OCI-M1 (cell line): ENCODE measurements around the gene LHPP.
A peak's percentile ranks its signal among the peaks of the same experiment; 100 is the strongest.

ENCODE experiments used
- DNase-seq: peaks from one replicate; lab custom pipeline; 2025; lab: John Stamatoyannopoulos, UW

LHPP gene

DNA sequence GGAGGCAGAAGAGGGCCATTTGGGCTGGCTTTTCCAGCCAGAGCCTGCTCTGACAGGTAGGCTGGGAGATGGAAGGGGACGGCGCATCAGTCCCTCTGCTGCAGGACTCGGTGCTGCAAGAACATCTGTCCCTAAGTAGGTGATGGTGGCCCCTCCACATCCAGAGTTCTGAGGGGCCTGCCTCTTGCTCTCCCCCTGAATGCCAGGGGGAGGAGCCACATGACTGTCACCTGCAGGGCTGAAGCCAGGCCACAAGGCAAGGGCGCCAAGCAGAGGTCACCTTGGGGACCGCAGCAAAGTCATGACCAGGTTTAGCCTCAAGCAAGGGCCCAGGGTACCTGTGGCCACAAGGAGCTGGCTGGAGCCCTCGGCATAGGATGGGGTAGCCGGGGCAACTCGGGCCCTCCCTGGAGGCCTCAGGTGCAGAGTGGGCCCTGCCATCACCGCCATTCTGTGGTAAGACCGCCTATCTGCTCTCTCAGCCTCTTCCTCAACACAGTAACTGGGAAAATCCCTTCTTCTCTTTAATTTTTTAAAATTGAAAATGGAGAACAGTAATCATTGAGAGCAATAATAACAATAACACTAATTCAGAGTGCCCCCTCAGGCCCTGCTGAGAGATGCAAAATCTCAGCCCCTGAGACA is 183.3 kb downstream of the LHPP start:
- no peak for DNase-seq

DNA sequence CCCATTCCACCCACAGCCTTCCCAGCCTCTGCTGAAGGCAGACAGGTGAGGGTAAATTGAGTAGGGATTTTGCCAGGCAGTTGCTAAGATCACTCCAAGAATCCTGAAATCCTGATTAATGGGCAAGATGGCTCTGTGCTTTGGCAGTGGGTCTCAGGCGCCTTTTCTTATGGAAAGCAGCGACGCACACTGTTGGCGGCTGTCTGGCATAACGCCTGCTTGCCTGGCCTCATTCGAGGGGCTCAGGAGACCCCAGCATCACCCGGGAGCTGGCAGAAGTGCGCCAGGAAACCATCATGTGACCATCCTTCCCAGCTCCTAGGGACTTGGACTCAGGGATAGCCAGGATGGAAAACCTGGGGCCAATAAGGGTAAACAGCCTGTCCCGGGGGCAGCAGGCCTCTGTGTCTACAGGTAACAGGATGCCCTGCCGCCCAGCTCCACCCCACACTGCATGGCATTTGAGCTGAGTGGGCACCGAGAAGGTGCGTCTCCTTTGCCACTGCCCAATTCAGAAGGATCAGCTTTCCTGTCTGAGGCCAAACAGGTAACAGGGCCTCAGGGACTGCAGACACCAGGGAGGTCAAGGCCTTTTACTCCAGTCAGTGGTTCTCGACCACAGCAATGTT is 184.0 kb downstream of the LHPP start:
- DNase-seq: no peak

DNA sequence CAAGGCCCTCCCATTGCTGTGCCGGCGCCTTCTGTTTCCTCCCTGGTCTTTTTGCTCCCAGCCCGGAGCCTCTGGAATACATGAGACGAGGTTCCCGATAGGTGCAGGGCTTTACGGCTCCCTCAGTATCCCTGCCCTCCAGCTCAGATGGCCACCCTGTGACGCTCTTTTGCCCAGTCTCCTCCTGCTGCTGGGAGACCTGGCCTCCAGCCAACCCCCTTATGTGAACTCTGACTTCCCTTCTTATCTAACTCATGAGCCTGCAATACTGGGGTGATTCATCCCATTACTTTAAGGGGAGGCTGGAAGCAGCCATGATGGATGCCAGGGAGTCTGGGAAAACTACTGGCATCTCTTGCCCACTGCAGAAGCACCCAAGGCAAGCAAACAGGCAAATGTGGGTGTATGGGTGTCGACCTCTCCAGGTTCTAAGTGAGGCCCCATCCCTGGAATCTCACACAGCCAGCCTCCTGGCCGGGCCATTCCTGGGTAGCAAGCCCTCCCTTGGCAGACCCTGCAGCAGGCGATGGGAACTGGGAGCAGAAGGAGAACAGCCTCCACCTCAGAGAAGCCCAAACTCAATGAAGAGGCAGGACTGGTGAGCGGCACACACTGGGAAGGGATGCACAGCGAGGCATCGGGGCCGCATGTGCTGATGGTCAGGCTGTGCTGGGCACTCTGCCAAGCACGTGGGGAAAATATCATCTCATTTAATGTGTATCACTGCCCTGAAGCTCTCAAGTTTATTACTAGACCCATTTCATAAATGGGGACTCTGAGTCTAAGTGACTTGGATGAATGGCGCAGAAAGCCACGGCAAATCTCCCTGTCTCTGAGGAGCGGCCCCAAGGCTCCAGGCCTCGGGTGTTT is 185.1 kb downstream of the LHPP start:
- peak; percentile 21 for DNase-seq

DNA sequence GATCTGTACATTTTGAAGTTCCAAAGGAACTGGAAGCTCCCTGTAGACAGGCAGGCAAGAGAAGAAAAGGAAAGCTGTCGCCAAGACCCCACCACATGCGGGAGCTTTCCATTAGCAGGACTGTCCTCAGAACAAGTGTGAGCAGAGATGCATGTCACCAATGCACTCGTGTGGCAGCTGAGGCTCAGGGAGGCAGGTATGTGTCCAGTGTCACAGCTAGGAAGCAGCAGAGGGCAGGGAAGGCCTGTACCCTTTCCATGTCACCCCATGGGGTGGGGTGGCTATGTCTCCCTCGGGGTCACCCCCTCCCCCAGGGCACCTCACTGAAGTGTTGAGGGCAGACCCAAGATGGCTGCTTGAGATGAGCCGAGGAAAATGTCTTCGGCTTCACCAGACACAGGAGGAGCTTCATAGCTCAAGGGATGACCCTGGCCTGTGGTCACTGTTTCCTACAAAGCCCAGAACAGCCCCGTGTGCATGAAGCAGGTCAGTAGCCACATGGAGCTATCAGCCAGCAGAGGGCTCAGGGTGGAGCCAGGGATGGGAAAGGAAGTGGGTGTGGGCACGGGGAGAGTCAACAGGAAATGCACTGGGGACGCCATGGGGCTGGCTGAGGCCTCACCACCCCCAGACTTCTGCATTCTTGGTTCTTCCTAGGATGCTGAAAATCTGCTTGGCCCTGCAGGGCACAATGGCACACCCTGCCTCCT is 186.0 kb downstream of the LHPP start:
- peak; percentile 93 for DNase-seq

DNA sequence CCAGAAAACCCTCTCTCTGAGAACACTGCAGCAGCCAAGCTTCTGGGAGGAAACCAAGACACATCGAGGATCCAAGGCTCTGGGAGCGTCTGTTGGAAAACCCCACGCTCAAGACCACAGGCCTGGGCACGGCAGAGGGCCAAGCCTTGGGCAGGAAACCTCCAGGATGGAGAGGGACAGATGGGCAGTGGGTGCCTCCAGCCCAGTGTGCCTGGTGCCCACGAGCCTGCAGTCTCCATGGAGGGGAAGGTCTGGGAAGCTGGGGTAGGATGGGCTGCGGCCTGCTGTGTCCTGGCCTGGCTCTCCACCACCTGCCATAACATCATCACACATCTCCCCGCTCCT is 186.5 kb downstream of the LHPP start:
- DNase-seq: no peak

DNA sequence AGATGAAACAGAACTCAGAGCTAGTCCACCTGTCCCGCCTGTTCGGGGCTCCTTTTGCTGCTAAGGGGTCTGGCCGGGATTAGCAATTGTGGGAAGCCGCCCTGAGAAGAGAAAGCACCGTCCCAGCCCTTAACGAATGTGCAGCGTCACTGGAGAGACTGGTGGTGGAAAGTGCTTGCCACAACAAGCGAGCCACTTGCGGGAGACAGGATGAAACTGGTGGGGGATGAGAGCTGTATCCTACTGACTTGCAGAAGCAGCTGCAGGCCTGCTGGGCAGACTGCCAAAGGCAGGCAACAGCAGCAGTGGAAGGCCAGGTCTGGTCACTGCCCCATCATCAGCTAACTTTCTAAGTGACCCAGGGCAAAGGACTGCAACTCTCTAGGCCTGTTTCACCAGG is 187.1 kb downstream of the LHPP start:
- peak; percentile 89 for DNase-seq

DNA sequence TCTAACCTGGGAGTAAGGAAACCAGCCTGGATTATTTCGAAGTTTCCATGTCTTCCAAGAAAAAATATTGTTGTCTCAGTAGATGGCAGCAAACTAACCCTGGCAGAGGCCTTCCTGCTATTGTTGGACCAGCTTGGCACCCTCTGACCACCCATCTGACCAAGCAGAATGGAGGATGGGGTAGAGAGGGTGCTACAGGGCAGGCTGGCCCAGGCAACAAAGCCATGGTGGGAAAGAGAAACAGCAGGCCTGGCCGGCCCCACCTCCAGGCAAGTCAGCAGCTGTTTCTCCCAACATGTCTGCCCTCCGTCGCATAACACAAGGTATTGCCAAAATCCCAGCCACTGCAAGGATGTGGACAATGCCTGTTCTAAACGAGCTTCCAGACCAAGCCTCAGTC is 187.6 kb downstream of the LHPP start:
- DNase-seq: no peak

DNA sequence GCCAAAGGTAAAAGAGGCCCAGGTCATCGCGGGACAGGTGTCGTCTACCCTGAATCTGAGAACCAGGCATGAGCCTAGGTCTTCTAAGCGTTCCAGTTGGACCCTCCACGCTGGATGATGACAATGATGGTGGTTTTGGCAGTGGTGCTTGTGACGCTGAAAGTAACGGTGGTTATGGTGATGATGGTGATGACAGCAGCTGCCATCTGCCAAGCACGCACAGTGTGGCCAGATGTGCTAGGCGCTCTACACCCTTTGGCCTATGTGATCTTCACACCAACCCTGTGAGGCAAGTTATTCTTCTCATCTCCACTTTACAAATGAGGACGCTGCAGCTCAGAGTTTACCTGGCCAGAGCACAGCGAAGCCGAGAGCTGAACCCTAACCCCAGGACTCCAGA is 188.6 kb downstream of the LHPP start:
- no peak for DNase-seq

DNA sequence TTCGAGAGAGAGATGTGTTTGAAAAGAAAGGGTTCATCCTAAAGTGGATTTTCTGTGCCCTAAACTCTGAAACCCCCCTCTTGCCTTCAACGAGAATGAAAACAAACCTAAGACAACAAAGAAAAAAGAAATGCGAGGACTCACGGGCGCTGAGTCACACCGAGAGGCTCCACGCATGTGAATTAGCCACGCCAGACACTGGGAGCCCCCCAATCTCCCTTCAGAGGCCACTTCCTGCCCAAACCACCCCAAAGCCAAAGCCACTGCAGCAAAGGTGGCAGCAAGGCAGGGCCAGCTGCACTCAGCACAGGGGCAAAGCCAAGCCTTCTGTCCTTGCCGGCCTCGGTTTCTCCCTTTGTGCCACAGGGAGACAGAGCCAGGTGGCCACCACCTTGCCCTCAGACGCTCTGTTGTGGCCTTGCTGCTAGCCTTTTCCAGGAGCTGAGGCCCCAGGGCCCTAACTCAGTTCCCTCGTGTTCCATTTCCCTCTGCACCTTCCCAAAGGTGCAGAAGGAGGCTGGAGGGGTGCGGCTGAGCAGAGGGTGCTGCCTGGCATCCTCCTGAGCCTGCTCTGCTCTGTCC is 189.3 kb downstream of the LHPP start:
- DNase-seq: no peak

DNA sequence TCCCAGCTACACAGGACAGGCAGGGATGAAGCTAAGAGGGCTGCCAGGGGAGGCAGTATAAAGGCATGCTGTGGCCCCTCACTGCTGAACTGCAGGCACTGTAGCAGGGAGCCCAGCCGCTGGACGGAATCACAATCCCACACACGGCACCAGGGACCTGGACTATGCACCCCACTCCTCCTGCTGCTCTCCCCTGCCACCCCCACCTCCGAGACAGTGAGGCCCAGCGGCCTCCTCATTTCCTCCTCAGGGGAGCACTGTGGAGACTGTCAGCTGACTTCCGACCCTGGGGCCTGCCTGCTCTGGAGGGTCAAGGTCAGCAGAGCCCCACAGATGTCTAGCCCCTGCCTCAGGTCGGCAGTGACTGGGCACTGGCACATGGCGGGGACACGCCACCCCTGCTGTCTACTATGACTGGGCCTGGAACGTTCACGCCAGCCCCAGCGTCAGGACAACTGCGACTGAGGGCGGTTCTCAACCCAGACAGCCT is 189.8 kb downstream of the LHPP start:
- DNase-seq: no peak

DNA sequence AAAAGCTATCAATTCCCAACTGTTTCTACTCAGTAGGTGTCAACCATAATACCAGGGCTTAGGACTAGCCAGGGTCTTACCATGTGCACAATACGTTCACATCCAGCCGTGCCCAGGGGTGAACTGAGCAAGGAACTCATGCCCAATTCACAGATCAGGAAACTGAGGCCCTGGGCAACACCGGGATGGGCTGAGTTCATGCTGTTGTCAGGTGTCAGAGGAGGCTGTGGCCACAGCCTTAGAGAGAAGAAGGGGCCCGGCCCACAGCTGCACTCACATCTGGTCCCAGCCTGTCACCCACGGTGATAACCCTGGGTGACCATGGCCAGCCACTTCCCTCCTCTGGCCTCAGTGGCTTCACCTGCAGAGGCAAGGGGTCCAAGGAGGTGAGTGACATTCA is 190.6 kb downstream of the LHPP start:
- DNase-seq: no peak

DNA sequence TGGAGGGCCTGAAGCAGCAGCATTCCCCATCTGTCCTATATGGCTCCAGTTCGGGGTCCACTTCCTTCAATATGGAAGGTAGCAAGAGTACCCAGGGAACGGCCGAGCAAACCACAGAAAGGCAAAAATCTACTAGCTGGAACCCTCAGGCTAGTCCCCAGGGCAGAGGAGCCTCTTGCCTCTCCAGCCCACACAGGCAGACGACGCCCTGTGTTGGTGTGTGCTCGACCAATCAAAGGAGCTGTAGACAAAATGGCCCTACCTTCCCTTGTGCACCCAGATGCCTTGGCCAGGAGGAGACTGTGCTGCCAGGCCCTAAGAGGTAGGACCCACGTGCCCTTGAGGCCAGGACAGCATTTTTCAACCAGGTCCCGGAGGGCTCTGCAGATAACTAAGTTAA is 191.1 kb downstream of the LHPP start:
- no peak for DNase-seq

DNA sequence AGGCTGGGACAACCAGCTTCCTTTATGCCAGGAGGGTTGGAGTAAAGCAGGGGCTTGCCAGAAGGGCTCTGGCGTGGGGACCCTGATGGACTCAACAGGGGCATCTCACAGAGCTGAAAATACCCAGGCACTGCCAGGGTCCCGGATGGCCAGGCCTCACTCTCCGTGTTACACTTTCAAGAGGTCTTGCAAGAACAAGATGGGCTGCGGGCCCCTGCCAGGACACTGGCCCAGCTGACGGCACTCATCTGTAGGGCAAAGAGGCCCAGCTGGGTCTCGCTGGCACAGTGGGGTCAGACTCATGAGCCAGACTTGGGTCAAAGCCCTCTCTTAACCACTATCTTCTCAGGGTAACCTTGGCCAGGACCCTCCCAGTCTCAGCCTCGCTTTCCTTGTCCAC is 191.7 kb downstream of the LHPP start:
- DNase-seq: no peak

DNA sequence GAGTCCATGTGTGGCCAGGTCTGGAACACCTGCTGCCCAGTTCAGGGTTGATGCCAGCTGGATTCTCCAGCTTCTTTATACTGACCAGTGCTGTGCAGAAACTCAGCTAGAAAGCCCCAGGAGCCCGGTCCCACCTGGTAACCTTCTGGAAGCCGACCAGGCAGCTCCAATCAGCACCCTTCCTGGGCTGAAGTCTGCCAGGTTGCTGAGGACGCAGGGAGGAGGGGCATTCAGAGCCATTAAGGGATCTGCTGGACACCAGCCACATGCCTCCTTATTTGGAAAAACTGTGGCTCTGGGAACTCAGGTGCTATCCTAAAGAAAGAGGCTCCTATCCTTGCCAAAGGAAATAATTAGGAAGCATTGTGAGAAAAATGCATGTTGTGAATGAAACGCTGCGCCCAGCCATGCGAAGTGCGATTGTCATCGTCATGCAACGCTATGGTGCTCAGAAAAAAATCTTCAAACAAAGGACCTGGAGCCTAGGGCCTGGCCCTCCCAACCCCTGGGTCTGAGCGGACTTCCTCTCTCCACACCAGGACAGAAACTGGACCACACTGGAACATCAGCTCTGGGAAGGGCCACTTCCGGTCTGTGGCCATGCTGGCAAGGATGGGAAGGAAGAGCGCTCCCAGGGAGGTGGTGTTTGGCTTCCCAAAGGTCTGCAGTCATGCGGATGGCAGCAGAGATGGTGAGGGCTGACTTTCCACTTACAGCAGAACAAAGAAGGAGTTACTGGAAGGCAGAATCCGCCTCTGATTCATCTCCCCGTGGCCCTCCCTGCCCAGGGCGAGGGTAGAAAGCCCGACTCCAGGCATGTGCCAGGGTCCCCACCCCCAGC is 192.4 kb downstream of the LHPP start:
- DNase-seq: no peak

DNA sequence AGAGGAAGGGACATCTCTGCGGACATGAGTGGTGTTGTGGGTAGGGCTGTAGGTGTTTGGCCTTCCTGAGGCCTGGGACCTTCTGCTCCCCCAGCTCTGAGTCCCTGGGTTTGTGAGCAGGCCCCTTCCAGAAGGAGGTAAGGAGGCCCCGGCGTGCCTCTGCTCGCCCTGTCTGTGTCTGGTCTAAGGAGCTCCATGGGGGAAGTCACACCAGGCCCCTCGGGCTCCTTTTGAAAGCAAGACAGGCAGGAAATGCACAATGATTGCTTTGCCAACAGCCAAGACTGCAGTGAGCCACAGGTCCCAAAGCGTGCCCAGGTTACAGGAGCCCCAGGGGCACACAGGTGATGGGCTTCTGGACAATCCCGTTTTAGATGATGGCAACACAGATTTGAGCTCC is 193.1 kb downstream of the LHPP start:
- DNase-seq: no peak

DNA sequence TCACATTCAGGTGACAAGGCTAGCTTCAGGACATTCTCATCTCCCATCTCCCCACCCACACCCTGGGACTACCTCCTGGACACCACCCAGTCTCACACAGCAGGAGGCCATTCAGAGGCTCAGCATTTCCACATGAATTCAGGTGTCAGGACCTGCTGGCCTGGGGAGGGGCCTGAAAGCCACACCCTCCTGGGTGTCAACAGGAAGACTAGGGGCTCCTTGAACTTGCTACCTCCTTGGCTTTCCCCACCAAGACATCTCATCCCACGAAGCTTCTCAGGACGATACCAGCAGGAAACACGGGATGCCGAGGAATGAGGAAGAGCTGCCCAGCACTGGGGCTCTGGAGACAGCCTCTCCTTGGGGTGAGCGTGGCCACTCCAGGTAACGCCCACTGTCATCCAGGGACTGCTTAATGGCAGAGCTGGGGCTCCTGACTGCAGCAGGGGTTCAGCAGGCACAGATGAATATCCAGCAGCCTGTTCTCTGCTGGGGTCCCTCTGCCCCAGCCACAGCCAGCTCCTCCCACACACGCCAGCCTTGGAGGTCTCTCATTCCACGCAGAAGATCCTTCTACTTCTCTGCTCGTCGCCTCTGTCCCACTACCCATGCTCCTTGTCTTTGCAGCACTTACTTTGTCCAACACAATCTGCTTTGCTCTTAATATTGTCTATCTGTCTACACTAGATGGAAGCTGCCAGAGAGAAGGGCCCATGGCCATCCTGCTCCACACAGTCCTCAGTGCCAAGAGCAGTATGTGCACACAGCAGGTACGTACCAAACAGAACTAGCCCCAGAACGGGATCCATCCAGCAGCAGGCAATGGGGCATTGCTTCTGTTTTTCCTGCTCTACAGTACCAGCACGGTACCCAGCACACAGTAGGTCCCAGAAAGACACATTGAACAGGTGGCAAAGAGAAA is 193.8 kb downstream of the LHPP start:
- DNase-seq: no peak

DNA sequence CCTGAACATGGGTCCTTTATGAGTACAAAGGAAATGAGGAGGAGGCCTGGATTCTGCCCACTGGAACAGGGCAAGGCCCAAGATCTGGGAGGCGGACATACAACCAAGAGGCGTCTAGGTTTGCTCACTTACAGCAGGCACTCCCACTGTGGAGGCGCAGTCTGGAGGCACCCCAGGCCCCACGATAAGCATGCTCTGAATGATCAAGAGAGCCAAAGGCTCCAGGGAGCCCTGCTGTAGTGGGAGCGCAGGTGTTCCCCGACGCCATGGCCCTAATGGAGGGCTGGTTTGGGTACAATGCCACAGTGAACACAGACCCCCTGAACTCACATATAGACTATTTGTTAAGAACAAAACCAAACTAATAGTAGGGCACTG is 194.5 kb downstream of the LHPP start:
- no peak for DNase-seq

DNA sequence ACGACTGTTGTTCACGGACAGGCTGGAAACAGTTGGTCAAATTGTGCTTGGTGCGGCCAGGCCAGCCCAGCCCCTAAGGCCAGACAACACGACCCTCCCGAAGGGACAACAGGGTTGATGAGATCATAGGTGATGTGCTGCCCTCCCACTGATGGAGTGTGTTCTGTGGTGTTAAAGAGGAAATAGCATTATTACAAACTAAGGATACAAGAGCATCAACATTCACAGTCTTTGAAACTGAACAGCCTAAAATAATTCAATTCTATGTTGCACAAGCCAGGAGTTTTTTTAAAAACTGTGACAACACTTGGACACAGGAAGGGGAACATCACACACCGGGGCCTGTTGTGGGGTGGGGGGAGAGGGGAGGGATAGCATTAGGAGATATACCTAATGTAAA is 194.9 kb downstream of the LHPP start:
- no peak for DNase-seq

DNA sequence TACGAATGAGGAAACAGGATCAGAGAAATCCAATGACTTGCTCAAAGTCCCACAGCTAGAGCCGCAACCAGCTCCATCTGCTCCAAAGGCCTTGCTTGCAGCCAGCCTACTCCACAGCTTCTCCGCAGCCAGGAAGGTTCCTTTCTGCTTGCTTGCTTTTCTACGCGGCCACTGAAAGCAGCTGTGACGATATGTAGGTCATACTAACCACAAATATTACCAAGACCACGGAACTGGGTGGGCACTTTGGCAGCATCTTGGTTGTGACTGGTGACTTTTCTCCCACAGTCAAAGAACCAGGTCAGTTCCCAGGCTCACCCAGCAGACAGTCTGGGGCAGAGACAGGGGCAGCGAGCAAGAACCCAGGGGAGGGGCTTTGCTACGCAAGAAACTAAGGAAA is 196.2 kb downstream of the LHPP start:
- DNase-seq: no peak

DNA sequence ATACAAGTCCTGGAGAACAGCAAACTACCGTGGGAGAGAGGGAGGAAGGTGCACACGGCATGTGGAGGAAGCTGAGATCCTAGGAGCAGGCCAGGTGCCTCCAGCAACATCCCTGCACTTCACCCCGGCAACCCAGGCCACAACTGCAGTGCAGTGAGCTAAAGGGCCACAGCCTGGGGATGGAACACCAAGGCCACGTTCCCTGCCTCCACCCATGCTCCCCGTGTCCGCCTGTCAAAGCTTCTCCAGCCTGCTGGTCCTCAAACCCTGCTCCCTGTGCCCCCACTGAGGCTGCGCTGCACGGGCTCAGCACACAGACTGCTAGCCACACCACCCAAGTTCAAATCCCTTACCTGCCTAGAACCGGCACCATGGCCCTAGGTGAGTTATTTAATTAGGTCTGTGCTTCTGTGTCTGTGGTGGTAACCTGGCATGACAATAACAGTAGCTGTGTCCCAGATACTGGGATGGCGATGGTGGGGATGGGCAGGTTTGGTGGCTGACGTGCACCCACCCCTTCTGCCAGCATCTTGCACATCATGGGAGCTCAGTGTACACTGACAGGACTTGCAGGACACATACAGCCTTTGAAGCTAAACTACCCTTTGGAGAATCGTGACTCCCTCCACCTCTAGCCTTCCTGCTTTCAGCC is 197.1 kb downstream of the LHPP start:
- no peak for DNase-seq
